OCI-M1 (cell line): ENCODE results near the gene SERPINE3.
A peak's percentile ranks its signal among the peaks of the same experiment; 100 is the strongest.

Experiments used
- DNase-seq: peaks from one replicate; lab custom pipeline; 2025; lab: John Stamatoyannopoulos, UW

SERPINE3 gene

GRCh38 chr13:51363625-51364024, 24.1 kb downstream of the SERPINE3 start:
- no peak for DNase-seq

- DNase-seq: no peak
Observed at GRCh38 chr13:51364404-51365008, 25.0 kb downstream of the SERPINE3 start.

GRCh38 chr13:51370116-51370515, 30.6 kb downstream of the SERPINE3 start:
- DNase-seq: no peak

DNA sequence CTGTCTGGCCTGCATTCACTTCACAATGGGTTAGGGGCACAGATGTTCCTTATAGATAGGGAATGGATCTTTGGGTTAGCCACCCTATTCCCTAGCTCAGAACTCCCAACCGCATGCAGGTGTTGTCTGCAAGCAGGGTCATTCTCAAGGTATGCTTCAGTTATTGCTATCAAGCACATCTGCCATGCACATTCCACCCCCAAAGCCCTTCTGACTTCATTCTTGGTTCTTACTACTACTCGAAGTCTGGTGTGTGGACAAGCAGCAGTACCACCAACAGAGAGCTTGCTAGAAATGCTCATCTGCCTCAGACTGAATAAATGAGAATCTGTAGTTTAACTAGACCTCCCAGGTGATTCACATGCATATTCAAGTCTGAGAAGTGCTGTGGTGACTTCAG, 31.3 kb downstream of the SERPINE3 start:
- no peak for DNase-seq

DNA sequence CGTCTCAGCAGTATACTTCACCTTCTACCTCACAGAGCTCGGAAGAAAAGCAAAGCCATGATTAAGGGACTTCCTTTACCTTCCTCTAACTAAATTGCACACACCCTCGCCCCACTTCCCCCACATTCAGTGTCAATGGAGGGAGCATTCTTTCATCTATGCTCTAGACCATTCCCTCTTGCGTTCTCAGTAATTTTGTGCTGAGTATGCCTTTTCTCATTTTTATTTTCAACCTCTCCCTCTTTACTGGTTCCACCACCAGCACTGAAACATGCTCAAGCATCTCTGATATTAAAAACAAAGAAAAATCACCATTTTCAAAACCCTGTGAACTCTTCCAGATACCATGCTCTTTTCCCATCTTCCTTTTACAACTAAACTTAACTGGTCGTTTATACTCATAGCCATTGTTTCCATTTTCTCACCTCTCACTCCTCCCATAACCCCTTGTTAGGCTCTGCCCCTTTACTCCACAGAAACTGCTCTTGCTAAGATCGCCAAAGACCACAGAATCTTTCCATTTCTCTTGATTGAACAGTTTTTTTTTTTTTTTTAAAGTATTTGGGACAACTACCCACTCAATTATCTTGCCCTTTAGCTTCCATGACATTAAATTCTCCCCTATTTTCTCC, 32.4 kb downstream of the SERPINE3 start:
- DNase-seq: no peak

DNA sequence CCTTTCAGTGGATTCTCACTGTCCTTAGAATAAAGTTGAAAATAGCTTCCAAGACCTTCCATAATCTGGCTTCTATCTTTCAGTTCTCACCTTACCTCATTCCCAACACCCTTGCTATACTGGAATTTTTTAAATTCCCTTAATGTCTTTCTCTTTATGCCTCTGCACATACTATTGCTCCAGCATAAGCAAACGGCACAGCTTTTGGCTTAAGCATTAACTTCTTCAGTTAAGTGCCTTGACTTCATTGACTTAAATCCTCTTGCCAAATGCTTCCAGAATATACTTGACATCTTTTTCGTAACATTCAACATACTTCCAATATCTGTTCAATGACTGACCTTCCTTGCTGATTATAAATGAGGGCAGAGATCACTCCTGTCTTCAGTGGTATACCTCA, 34.0 kb downstream of the SERPINE3 start:
- DNase-seq: no peak

DNA sequence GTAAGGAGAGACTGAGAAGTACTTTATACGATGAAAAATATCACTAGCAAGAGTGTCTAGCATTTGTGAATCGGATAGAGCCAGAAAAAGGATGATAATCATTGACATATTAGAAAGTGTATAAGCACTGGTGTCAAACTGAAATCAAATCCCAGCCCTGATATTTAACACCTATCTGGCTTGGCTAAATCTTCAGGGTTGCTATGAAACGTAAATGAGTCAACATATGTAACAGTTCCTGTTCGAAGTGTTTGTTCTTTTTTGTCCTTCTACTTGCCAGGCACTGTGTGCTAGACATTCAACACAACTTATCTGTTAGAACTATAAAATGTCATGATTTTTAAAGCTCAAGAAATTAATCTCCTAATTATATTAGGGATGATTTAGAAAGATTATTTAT, 40.8 kb downstream of the SERPINE3 start:
- no peak for DNase-seq

GRCh38 chr13:51385114-51385513, 45.6 kb downstream of the SERPINE3 start:
- no peak for DNase-seq

GRCh38 chr13:51394724-51395123, 55.2 kb downstream of the SERPINE3 start:
- DNase-seq: no peak

GRCh38 chr13:51396352-51396751, 56.9 kb downstream of the SERPINE3 start:
- peak; percentile 93 for DNase-seq

DNA sequence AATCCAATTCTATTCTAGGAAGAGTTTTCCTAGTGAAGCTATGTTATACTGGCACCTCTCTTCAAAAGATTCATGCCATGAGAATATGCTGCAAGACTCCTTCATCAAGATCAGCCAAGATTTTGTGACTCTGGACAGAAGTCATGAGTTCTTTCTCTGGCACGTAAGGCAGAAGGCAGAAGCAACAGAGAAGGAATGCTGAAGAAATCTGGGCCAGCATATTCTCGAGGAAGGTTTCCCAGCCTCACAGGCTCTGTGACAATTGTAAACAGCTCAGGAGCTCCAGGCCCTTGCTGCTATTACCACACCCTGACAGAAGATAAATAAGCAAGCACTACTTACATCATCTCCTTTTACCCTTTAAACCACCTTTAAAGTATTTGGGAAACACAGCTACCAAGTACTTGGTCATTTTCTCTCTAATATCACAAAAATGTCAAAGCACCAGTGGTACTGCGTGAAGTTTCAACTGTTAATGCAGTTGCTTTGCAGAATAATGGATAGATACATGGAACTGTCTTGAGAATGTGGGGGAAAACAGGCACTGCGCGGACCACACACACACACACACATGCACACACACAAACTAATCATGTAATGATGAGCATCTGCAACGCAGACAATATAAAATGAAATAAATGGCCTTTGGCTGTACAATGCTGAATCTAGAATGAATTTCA, 57.9 kb downstream of the SERPINE3 start:
- peak; percentile 66 for DNase-seq

GRCh38 chr13:51405176-51405575, 65.7 kb downstream of the SERPINE3 start:
- DNase-seq: peak; percentile 19

DNA sequence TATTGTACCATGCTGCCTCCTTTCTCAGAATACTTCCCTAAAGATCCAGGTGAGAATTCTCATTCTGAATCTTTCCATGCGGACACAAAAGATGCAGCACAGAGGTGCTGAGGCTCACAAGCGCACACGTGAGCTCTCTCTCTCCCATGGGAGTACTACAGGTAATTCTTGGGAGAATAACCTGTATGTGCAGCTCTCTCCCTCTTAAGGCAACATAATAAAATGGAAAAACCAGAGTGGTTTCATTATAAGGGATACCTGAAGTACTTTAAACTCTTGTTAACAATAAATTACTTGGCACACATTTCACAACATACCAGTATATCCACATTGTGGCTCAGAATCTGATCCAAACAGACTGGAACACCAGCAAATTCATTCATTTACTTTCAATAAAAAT, 72.9 kb downstream of the SERPINE3 start:
- no peak for DNase-seq
